Lung (tissue), 12 donors: ENCODE results near the gene HPSE2. TPM values are rescaled to one million over a fixed set of nuclear protein-coding genes. Genes with fewer than 3 reads are reported as not detected.

ENCODE experiments used
- ATAC-seq: fragments of 200-7000 bp; cut with Tn5 transposase; one replicate; pipeline ENCODE4 v1.9.1; 2020; ENCODE audit warnings: moderate number of reproducible peaks; ENCODE audit not compliant: insufficient read depth, low FRiP score
- DNase-seq, 3 donors: peaks; one replicate each; pipeline ENCODE4 v3.0.0-alpha.2; 2013 to 2017
- H3K27ac ChIP-seq, 2 donors: one replicate each; pipeline ENCODE4 v1.5.1; 2013; ENCODE audit warnings: mild to moderate bottlenecking in 2 of 2, moderate library complexity in 2 of 2, control low read depth in 1 of 2, inconsistent platforms in 1 of 2, low read depth in 1 of 2, low read length in 1 of 2
- H3K27me3 ChIP-seq, 3 donors: one replicate each; pipeline ENCODE4 v1.5.1; 2013; ENCODE audit warnings: low read length in 2 of 3; ENCODE audit not compliant: control insufficient read depth in 3 of 3, insufficient read depth in 3 of 3
- H3K36me3 ChIP-seq, 4 donors: one replicate each; pipeline ENCODE4 v1.5.1; 2013; ENCODE audit warnings: low read length in 4 of 4, mild to moderate bottlenecking in 1 of 4, moderate library complexity in 1 of 4; ENCODE audit not compliant: control insufficient read depth in 4 of 4, insufficient read depth in 4 of 4
- H3K4me1 ChIP-seq, 5 donors: one replicate each; pipeline ENCODE4 v1.5.1; 2013; ENCODE audit warnings: low read length in 5 of 5, mild to moderate bottlenecking in 2 of 5, moderate library complexity in 1 of 5; ENCODE audit not compliant: control insufficient read depth in 5 of 5, insufficient read depth in 5 of 5
- H3K4me3 ChIP-seq: one replicate; pipeline ENCODE4 v1.5.1; 2013; ENCODE audit warnings: mild to moderate bottlenecking, control low read depth, moderate library complexity
- H3K9ac ChIP-seq, 2 donors: one replicate each; pipeline ENCODE4 v1.5.1; 2013; ENCODE audit warnings: low read length in 2 of 2, control low read depth in 1 of 2; ENCODE audit not compliant: insufficient read depth in 1 of 2
- H3K9me3 ChIP-seq, 4 donors: one replicate each; pipeline ENCODE4 v1.5.1; 2013; ENCODE audit warnings: low read length in 3 of 4, mild to moderate bottlenecking in 1 of 4, moderate library complexity in 1 of 4; ENCODE audit not compliant: control insufficient read depth in 4 of 4, insufficient read depth in 3 of 4
- CTCF ChIP-seq: IDR thresholded peaks from 2 replicates; pipeline ENCODE4 v1.5.1; 2012; ENCODE audit warnings: mild to moderate bottlenecking; ENCODE audit errors: control extremely low read depth, extremely low read depth
- WGBS, 2 donors: extraction: QIAGEN DNeasy Blood & Tissue Kit; methylation state at CpG; one replicate each; pipeline ENCODE4 v1.1.7; 2013; 5-methylcytosine and 5-hydroxymethylcytosine counted together
- polyA plus RNA-seq, 2 donors: library from polyadenylated mRNA; stranded (reverse); fragments of 200-250 nt; gene quantifications; one replicate each; pipeline ENCODE4 v1.2.1, GENCODE V29; 2013
- total RNA-seq, 2 donors: library from RNA; depleted of rRNA in 1 of 2; stranded (reverse); fragments of >200 nt in 1 of 2; gene quantifications; one replicate each; pipeline ENCODE4 v1.2.1, GENCODE V29; 2014 to 2021
- donor health status: control.
- donor health status: control.
- donor health status: Bipolar disorder and iron deficiency.
- donor health status: healthy.
- donor health status: DM: yes; HTN: yes; CAD: no.

The HPSE2 gene
- total and polyA plus RNA-seq, 4 donors, result 0.32 to 47.3 (median 1.9) TPM

- WGBS, 2 donors, result 96 to 98% methylated on average over 7 of the region's 7 CpGs
- Histone ChIP-seq H3K4me1 (peaks cover 0 to 4% (median 0%) of the 10 kb centered on the region in 5 donors), H3K9ac (no peak overlapping the region), H3K9me3 (peaks cover 0 to 2% (median 0%) of the 10 kb centered on the region in 4 donors), H3K27ac (no peak overlapping the region), H3K4me3 (no peak overlapping the region), H3K36me3 (peaks cover 14 to 60% (median 22%) of the 10 kb centered on the region in 4 donors), H3K27me3 (no peaks in the 10 kb centered on the region)
- no peak for ATAC-seq
- no peak for DNase-seq
- TF ChIP-seq CTCF, result no peak
Observed at GRCh38 chr10:98427011-98427515, 808.6 kb downstream of the HPSE2 start.

GRCh38 chr10:98425511-98426352, 809.9 kb downstream of the HPSE2 start:
- H3K27ac ChIP-seq, result no peak overlapping the region
- WGBS, 2 donors, result 90% methylated on average over 21 of the region's 21 CpGs
- no peak overlapping the region for H3K9ac ChIP-seq
- peak; percentile 65 for ATAC-seq
- no peak overlapping the region for H3K4me3 ChIP-seq
- H3K36me3 ChIP-seq, result peaks cover 8 to 56% (median 15%) of the 10 kb centered on the region in 4 donors
- H3K4me1 ChIP-seq, result peaks cover 0 to 4% (median 0%) of the 10 kb centered on the region in 5 donors
- no peaks in the 10 kb centered on the region for H3K27me3 ChIP-seq
- no peaks in the 10 kb centered on the region for H3K9me3 ChIP-seq
- peak; percentile 32 for TF ChIP-seq CTCF
- no peak for DNase-seq

GRCh38 chr10:98424295-98425254, 811.1 kb downstream of the HPSE2 start:
- Histone ChIP-seq H3K27me3 (no peaks in the 10 kb centered on the region), H3K9me3 (no peaks in the 10 kb centered on the region), H3K4me1 (peaks cover 0 to 5% (median 0%) of the 10 kb centered on the region in 5 donors), H3K27ac (no peak overlapping the region), H3K9ac (no peak overlapping the region), H3K4me3 (no peak overlapping the region), H3K36me3 (peaks cover 0 to 52% (median 13%) of the 10 kb centered on the region in 4 donors)
- 96 to 97% methylated on average over 23 of the region's 23 CpGs for WGBS, 2 donors
- no peak for TF ChIP-seq CTCF
- DNase-seq (no peak), ATAC-seq (no peak)
